GM21717 (cell line): ENCODE measurements around the gene KCTD3.

Experiments
- ATAC-seq: cut with Tn5 transposase; IDR thresholded peaks from one replicate; pipeline ENCODE4 v1.9.1; 2021; ENCODE audit warnings: mild to moderate bottlenecking, moderate library complexity; ENCODE audit not compliant: unreplicated experiment

Gene KCTD3

DNA sequence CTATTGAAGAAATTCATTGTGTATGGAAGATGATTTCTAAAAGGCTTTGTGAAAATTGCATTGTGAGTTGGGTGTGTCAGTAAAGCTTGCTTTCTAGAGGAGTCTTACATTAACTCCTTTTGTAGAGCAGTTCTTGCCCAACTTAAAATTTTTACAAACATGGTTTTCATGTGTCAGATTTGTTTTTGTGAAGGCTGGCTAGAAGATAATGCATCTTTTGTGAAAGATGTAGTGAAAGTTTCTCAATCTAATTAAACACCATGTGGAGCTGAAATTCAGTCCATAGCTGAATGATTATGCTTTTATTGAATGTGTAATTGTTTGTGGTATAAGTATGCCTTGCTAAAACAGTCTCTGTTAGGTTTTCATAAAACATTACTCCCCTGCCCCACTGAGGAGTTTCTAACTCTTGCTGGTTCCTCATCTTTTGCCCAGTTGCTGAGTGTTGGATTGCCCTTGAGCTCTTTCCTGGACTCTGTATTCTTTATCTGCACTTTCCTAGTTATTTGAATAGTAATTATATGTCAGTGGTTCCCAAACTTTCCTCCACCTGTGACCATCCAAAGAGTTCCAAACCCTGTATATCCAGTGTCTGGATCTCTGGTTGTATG lies 38.0 kb downstream of the KCTD3 start:
- ATAC-seq: no peak

DNA sequence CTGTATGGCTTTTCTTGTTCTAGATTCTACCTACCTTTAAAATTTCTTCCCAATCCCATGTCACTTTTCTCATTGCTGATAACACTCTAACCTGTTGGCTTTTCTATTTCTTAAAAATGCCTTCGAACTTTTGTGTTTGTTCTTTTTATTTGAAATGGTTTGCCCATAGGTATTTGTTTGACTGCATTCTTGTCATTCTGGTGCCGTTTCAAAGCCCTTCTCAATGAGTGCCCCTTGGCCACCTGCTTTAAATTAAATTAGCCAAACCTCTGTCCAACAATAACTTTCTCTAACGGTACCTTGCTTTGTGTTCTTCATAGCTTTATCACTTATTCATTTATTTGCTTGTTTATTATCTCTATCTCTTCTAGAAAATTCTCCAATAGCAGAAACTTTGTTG lies 38.9 kb downstream of the KCTD3 start:
- no peak for ATAC-seq

DNA sequence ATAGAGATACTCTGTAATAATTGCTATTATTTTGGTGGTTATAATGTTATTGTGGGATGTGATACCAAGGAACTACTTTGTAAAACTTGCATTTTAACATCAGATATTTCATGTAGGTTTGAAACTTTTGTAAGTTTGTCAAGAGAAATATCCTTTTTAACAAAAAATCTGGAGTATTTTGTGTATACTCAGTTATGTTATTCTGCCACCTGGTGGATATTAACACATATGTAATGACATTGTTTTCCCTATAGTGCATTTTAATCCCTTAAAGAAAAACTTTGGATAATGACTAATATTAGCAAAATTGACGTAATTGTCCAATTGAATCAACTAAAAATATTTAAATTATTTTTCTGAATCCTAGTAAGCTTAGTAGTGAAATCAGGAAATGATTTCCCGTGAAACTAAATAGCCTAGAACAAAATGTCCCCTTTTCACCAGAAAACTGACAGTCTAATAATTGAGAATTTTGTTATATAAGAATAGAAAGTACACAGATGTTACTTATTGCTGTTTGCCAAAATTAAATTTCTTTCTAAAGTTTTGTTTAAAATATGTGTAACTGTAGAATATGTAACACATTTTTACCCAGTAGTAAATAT lies 39.6 kb downstream of the KCTD3 start:
- ATAC-seq: no peak

DNA sequence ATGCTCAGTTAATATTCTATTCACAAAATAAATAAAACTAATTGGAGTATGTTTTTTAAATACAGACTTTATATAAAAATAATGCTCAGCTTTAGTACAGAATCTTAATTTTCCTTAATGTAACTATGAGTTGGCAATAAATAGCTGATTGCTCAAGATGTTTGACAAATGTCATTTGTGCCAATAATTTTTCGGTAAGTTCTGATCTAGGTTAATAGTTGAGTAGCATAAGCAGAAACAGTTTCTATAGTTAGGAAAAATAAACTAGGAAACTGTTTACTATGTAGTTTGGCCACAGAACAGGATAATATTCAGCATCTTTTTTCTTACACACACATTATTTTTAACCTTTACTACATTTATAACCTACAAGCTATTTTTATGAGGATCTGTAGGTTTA lies 40.3 kb downstream of the KCTD3 start:
- no peak for ATAC-seq

DNA sequence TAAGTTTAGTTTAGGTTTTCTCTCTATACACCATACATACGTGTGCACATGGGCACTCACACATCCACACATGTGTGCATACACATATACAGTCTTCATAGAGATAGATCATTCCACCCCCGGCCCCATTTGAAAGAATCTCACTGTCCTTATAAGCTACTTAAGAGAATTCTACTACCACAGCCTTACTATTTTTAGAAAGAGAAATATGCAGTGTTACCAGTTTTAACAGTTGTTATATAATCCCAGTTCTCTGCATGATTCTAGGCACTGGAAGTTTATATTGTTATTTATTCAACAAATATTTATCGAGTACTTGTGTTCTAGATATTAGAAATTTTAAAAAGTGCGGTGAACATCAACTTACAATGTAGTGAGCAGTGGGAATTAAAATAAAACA lies 41.5 kb downstream of the KCTD3 start:
- ATAC-seq: no peak

DNA sequence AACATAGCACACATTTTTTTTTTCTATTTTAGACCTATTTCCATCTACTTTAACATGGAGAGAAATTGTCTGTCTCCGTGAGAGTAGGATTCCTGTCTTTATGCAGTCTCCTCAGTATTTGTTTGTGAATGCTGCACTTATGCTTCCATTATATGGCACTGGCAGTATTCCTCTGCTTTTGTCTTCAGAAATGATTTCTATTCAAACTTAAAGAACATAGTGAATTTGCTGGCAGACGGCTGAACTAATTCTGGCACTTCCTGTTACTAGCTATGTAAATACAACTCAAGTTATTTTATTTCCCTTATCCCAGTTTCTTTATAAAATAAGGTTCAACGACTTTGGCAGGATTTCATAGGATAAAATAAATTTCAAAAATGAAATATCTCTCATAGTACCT lies 45.3 kb downstream of the KCTD3 start:
- ATAC-seq: no peak

DNA sequence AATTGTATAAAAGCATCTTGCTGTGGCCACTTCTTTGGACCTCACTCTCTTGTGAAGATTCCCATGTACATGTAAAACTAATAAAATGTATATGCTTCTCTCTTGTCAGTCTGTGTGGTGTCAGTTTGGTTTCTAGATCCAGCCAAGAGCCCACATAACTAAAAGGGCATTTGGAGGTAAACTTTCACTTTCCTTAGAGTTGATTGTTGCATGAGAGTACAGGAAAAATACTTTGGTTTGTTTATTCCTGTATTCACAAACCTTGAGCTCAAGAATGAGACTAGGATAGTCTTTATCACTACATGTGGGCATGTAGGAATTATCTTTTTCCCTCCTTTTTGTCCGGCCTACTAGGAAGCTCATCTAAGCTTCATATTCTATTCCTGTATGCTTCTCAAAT lies 50.9 kb downstream of the KCTD3 start:
- no peak for ATAC-seq

DNA sequence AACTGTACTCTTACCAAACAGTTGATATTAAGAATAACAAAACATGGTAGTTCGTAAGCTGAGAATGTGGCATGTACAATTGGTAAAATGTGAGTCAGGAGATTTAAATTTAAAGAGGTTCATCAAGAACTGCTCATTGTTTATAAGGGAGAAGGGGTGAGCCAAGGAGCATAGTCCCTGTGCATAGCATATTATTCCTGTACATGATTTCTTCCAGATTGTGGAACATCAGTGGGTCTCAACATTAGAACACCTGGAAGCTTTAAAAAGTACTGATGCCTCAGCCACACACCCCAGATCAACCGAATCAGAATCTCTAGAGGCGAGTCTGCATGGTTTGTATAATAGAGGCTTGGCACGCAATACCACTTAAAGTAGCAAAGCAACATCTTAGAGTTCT lies 56.1 kb downstream of the KCTD3 start:
- no peak for ATAC-seq

DNA sequence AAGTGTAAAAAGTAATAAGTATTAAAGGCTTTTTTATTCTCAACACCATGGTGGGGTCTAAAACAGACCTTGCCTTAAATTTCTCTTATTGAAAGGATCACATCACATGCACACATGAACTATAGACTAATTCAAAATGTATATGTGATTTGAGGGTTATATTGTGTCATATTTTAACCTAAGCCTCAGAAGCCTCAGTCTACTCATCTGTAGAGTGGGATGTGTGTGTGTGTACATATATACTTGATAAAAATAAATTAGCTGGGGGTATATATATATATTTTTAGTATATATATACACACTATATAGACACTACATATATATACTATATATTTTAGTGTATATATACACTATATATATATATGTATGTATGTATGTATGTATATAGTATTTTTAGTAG lies 58.8 kb downstream of the KCTD3 start:
- ATAC-seq: no peak

DNA sequence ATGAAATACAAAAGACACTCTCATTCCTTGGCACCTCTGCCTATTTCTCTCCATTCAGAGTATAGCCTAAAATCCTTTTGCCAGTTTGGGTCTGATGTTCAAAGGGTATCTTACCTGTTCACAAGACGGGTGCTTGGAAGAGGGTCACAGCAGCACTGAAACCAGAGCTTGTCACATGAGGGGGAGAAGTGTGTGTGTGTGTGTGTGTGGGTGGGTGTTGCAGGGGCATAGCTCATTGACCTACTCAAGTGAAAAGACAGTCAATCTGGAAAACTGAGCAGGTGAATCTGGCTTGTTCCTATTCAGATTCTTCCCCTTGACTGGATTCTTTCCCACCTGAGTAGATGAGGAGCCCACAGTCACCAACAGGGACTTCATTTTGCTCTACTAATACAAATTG lies 63.9 kb downstream of the KCTD3 start:
- no peak for ATAC-seq

DNA sequence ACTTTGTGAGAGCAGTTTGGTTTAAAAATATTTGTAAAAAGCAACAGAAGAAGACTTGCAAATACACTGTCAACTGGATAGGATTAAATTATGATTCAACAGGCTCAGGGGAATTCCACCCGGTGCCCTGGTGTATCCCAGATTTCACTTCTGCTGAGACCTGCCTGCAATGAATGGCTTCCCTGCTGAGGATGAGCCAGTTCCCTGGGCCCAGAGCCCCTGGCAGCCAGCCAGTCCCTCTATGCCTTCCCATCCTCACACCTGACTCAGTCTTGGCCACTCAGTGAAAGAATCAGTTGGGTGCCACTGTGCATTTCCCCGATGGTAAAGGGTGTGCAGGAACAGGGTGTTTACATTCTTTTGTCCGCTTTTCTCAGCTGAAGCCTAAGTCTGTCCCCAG lies 64.4 kb downstream of the KCTD3 start:
- ATAC-seq: no peak

DNA sequence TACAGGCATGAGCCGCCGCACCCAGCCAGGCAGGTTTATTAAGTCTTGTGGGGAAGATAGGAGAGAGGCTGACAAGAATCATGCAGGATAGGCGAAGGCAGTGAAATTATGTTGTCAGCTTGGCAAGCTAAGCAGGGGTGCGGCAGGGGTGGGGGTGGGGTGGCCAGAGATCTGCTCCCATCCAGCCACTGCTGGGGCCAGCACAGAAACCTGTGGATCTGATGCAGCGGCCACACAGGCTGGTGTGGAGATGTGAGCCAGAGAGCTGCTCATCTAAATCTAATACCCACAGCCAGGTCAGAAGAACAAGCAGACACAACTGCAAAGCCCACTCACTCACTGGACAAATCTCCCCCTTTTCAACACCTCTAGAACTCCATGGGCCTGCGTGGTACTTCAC lies 68.7 kb downstream of the KCTD3 start:
- ATAC-seq: no peak

DNA sequence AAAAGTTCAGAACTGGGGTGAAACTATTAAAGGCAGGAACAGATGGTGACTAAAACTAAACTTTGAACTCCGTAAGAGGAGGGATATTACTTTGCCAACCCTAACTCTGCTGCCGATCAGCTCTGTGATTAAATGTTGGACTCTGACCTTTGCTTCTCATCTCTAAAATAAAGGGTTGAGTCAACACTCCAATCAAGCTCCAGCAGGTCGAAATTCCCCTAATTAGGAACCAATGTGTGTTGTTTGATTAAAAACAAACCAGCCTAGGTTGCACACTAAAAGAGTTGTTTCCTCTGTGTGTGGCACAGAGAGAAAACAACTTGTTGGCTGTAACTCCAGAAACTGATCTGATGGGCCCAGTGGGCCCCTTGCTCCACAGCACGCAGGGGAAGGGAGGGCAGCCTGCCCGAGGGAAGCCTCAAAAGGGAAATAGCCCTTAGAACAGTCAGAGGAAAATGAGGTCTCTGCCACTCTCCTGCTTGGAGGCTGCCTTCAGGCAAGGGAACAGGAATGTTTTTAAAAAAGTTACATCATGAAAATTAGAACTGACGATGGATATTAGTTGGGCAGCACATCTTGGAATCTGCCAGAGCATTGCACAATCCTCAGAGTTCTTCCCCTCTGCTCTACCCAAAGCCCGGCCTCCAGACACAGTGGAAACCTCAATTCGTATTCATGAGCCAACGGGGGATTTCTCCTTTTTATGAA lies 69.3 kb downstream of the KCTD3 start:
- no peak for ATAC-seq

DNA sequence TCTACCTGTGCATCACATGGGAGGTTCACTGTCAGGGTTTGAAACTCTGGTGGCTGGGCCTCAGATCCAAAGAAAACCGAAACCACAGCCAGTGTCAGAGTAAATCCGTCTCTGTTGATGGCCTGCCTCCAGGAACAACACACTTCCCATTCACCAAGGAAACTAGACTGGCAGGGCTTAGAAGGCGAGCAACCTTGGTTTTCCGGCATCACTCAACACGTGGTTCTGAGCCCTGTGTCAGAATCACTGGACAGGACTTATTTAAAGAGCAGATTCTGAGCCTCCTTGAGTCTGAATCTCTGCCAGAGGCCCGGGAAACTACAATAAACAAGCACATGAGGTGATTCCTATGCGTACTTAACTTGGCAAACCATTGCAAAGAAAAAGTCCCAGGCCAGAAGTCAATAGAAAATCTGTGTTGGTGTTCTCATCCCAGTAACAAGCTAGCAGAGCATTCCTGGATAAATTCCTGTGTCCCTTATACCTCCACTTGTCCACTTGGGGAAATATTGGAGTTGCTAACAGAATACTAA lies 70.0 kb downstream of the KCTD3 start:
- ATAC-seq: no peak

DNA sequence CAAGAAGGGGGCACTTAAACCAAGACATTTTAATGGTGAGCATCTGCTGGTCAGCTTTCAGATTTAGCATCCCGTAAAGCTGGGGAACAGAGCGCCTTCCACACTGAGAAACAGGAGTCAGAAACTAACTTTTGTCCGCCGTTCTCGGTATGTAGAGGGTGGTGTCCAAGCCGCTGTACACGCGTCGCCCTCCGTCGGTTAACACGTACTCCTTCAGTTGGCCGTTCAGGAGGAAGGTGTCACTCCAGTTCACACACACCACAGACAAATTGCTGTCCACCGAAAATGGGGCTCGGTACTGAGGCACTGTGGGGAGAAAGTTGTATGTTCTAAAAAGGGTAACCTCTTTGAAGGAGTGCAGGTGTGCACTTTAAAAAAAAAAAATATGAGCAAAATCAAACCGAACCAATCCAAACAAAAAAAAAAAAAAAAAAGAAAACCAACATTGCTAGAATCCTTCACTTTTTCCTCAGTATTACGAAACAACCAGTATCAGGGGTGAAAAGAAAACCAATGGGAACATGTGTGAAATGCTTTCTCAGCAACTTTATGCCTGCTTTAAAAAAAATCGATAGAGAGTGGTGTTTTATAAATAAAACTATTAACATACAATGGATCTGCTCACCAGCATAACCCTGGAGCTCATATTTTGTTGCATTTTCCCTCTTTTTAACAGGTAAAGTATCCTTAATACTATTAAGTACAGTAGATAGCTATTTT lies 73.5 kb downstream of the KCTD3 start:
- ATAC-seq: no peak

DNA sequence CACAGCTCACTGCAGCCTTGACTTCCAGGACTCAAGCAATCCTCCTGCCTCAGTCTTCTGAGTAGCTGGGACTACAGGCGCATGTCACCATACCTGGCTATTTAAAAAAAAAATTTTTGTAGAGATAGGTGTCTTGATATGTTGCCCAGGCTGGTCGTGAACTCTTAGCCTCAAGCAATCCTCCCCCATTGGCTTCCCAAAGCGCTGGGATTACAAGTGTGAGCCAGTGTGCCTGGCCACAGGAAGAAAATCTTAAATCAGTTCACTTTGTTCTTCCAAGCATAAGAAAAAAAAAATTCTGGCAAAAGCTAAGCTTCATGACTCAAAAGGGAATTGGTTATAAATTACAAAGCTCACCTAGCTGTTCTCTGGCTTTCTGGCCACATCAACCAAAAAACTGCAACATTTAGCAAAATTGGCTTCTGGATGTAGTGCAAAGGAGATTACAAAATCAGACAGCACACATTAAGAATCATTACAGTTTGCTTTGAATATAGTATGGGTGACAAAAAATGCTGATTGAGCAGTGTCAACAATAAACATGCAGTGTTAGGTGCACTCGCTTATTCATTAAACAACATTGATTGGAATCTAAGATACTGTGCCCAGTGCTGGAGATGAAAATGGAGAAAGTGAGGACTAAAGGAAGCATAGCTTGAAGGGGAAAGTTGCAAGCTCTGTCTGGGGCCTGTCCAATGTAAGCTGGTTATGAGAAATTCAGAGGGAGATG lies 76.7 kb downstream of the KCTD3 start:
- no peak for ATAC-seq

DNA sequence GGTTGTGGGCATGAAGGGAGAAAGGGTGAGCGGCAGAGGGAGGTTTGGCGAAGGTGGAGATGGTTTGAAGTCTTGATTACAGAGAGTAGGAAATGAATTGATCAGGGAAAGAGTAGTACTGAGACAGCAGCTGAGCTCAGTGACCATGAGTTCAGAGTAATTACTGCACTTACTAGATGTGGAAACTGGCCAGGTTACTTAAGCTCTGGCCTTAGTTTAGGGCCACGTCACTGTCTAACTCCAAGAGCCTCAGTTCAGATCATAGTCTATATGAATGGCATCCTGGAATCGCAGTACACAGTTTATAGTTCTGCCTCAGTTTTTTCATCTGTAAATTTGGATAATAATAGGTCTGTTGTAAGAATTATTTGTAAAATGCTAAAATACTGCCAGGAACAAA lies 78.1 kb downstream of the KCTD3 start:
- no peak for ATAC-seq

DNA sequence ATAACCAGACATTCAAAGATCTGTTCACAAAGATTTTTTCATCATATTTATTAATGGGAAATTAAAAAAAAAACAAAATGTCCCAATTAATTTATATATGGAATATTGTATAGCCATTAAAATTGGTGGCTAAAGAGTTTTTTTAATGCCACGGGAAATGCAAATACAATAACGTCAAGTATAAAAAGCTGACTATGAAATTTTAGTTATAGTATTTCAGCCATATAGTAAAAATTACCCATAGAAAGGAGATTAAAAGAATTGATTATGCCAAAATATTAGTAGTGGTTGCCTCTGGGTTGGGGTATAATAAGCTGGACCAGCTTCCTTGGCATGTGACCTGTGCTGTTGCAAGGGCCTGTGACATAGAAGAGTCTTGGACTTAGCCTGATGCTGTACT lies 78.8 kb downstream of the KCTD3 start:
- no peak for ATAC-seq

DNA sequence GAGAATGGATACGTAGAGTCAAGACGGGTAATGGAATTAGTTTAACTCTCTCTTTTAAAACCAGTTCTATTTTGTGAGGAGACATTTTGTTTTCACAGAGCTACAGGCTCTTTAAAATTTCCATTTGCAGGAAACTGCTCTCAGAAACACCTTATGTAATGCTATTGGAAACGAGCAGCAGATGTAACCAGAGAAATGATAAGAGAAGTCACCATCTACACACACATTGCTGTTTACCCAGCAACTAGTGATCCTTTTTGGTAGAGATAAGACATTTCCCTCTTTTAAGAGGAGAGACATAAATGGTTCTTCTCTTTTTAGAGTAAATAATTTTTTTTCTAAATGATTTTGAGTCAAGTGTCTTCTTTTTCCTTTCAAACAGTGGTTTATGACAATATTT lies 80.6 kb downstream of the KCTD3 start:
- no peak for ATAC-seq

DNA sequence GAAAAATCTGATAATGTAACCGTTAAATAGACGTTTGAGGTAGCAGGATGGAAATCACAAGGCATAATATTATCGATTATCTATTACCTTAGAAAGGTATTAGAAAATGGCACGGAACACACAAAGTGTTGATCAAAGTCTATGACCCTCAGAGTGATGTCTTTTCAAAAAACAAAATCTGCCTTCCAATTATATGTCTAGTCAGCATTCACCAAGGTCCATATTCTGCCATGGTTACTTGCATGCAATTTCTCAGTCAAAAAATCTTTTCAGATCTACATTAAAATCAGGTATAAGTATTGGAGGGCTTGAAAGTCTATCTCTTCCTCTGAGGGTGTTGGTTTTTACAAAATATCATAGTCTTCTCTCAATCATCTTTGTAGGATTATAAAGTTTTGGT lies 81.9 kb downstream of the KCTD3 start:
- no peak for ATAC-seq
